Progenitor cell of endocrine pancreas (in vitro differentiated cells): ENCODE measurements around the gene PPP1R10. TPM values are rescaled to one million over a fixed set of nuclear protein-coding genes. Genes with fewer than 3 reads are reported as not detected.

ENCODE experiments used
- DNase-seq: peaks from one replicate; pipeline ENCODE4 v3.0.0; 2021; ENCODE audit warnings: low spot score; ENCODE audit not compliant: unreplicated experiment
- H3K27ac Mint-ChIP-seq: 2 replicates; pipeline ENCODE4 v1.8.0; 2021; ENCODE audit warnings: mild to moderate bottlenecking, moderate library complexity, mixed read lengths
- H3K27me3 Mint-ChIP-seq: 2 replicates; pipeline ENCODE4 v1.8.0; 2021; ENCODE audit warnings: mixed read lengths
- H3K36me3 Mint-ChIP-seq: 2 replicates; pipeline ENCODE4 v1.8.0; 2022; ENCODE audit warnings: mixed read lengths; ENCODE audit not compliant: insufficient read depth
- H3K4me1 Mint-ChIP-seq: 2 replicates; pipeline ENCODE4 v1.8.0; 2021; ENCODE audit warnings: low read depth, mixed read lengths
- H3K4me3 Mint-ChIP-seq: 2 replicates; pipeline ENCODE4 v1.8.0; 2021; ENCODE audit warnings: low read depth, mild to moderate bottlenecking, moderate library complexity, mixed read lengths
- H3K9me3 Mint-ChIP-seq: 2 replicates; pipeline ENCODE4 v1.8.0; 2021; ENCODE audit warnings: low read depth, mixed read lengths
- total RNA-seq: library from RNA; stranded (reverse); gene quantifications from 2 replicates; pipeline ENCODE4 v1.2.1, GENCODE V29; 2021
- TF ChIP-seq, protein P1 (sequence below): fragments of 200-600 bp; sonication (generic); IDR thresholded peaks from one replicate; pipeline ENCODE4 v1.5.0; 2021; ENCODE audit warnings: antibody characterized with exemption, mild to moderate bottlenecking; ENCODE audit not compliant: unreplicated experiment

PPP1R10 gene
- total RNA-seq, 1 donor from 2014 or later: 142 TPM

- H3K27ac Mint-ChIP-seq: no peak overlapping the region
- H3K4me3 Mint-ChIP-seq: no peak overlapping the region
- H3K27me3 Mint-ChIP-seq: no peaks in the 10 kb centered on the region
- TF ChIP-seq, protein P1, sequence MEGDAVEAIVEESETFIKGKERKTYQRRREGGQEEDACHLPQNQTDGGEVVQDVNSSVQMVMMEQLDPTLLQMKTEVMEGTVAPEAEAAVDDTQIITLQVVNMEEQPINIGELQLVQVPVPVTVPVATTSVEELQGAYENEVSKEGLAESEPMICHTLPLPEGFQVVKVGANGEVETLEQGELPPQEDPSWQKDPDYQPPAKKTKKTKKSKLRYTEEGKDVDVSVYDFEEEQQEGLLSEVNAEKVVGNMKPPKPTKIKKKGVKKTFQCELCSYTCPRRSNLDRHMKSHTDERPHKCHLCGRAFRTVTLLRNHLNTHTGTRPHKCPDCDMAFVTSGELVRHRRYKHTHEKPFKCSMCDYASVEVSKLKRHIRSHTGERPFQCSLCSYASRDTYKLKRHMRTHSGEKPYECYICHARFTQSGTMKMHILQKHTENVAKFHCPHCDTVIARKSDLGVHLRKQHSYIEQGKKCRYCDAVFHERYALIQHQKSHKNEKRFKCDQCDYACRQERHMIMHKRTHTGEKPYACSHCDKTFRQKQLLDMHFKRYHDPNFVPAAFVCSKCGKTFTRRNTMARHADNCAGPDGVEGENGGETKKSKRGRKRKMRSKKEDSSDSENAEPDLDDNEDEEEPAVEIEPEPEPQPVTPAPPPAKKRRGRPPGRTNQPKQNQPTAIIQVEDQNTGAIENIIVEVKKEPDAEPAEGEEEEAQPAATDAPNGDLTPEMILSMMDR: no peak
- peaks cover 24% of the 10 kb centered on the region for H3K36me3 Mint-ChIP-seq
- H3K9me3 Mint-ChIP-seq: no peaks in the 10 kb centered on the region
- no peaks in the 10 kb centered on the region for H3K4me1 Mint-ChIP-seq
- no peak for DNase-seq
Observed at GRCh38 chr6:30655743-30656094, 38.7 kb upstream of the PPP1R10 start.

DNA sequence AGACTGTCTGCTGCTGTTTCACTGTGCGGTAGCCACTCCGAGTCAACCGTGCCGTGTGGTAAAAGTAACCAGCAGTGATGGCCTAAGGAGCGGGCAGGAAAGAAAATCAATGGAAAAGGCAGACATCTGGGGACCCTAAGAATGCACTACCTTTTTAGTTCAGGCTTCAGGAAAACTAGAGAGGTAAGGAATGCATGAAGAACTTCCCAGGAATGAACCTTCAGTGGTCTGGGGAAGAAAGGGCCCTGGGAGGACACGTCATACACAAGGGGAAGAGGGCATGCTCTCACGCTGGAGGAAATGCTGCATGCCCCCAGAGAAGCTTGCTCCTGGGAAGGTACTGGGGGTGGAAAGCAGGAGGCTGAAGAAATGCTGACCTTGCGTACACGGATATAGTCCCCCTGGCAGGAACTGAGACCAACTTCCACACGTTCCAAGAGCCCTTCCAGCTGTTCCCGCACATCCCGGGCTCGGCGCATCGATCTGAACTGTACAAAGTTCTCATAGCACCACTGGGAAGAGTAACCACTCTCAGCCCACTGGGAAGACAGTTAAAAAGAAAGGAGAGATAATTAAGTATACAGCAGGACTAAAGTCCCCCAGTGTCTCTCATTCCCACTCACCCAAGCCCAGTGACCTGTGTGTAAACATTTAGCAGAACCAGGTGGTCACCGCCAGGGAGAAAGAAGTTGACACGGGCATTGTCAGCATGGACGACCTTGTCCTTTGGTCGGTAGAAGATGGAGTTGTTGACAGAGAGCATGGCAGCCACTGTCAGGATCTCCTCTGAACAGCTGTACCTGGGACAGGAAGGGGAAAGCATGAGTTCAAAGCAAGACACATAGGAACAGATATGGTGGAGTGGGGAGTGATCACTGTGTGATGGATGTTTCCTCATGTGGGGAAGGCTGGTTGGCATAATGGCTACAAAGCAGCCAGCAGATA, 38.0 kb upstream of the PPP1R10 start:
- Mint-ChIP-seq H3K4me1 (no peaks in the 10 kb centered on the region), H3K9me3 (no peaks in the 10 kb centered on the region), H3K36me3 (peaks cover 24% of the 10 kb centered on the region), H3K4me3 (no peak overlapping the region), H3K27me3 (no peaks in the 10 kb centered on the region), H3K27ac (no peak overlapping the region)
- TF ChIP-seq, protein P1: no peak
- no peak for DNase-seq

GRCh38 chr6:30651143-30651542, 34.1 kb upstream of the PPP1R10 start:
- no peak for DNase-seq
- Mint-ChIP-seq H3K9me3 (no peaks in the 10 kb centered on the region), H3K27ac (peak overlapping the region; percentile 62), H3K4me3 (no peak overlapping the region), H3K36me3 (peaks cover 14% of the 10 kb centered on the region), H3K4me1 (peaks cover 11% of the 10 kb centered on the region), H3K27me3 (no peaks in the 10 kb centered on the region)
- TF ChIP-seq, protein P1: no peak

- H3K4me1 Mint-ChIP-seq: peaks cover 17% of the 10 kb centered on the region
- peak overlapping the region; percentile 86 for H3K4me3 Mint-ChIP-seq
- DNase-seq: peak; percentile 85
- TF ChIP-seq, protein P1: no peak
- peaks cover 21% of the 10 kb centered on the region for H3K36me3 Mint-ChIP-seq
- no peaks in the 10 kb centered on the region for H3K27me3 Mint-ChIP-seq
- H3K27ac Mint-ChIP-seq: peak overlapping the region; percentile 96
- no peaks in the 10 kb centered on the region for H3K9me3 Mint-ChIP-seq
Observed at GRCh38 chr6:30647242-30648116, 30.4 kb upstream of the PPP1R10 start.
